ENCODE data around the gene ZBTB40. TPM values are rescaled to one million over a fixed set of nuclear protein-coding genes. Genes with fewer than 3 reads are reported as not detected.

Gene ZBTB40
- total and polyA plus RNA-seq, 9 of the 15 experiments (the other 6 are each of a cell fraction or from before 2014, with no cell fraction given) = 2.6 to 26.0 (median 18.8) TPM

DNA sequence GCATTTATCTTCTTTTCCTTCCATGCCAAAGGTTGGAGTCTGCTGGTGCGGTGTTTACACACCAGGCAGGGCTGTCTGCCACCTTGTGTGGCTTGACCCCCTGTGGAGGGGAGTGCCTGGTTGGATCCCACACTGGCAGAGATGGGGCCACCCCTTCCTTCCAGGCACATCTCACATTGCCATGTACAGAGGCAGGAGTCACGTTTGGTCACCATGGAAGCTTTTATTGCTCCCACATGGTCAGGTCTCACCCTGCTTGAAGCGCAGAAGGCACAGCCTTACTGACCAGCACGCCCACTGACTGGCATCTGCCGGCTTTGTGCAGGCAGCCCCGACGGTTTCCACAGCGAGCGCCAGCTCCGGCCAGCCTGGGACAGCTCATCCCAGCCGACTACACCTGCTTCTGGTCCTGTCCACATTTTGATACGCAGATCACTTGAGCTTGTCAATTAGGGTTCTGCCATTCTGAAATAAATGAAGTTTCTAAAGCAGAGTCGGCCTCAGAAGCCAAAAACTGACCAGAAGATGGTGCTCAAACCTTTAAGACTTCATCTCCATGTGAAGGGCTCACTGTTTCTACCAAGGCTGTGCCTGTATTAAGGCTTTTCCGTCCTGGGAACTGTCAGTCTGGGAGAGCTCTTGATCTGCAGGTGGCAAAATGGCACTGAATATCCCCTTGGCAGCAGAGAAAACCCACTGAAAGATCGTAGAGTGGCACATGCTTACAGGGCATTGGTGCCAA lies 76.1 kb downstream of the ZBTB40 start (continued):
- TF ChIP-seq REST (IDR thresholded peaks at IDR 0.05; ENCODE audit: borderline replicate concordance) (0 out of 2 replicates have a peak, but pooled peaks have one; percentile 6), REST (CRISPR knock-in tag; IDR thresholded peaks at IDR 0.05; ENCODE audit: low read depth) (no peak)

All from K562 (cell line).